Measurements from ENCODE around the gene TOR3A. TPM values are rescaled to one million over a fixed set of nuclear protein-coding genes. Genes with fewer than 3 reads are reported as not detected.

TOR3A gene
- total RNA-seq, 1 experiment from 2014 or later, result 27.0 TPM

- CTCF ChIA-PET, result interaction anchor here (0.7 kb wide), 1 partner anchor 15 kb away, joined by 3 read pairs; no protein-coding TSS in a partner anchor
- no TSS peak for BruUV-seq (replicated peaks)
- Histone ChIP-seq H3K36me3 (ENCODE audit: control insufficient read depth in 1 of 2, insufficient read depth in 2 of 2, low read length in 2 of 2) (peaks cover 4 to 30% of the 10 kb centered on the region in 2 experiments; a peak in 2 of 4 replicates), H3K27me3 (ENCODE audit: insufficient read depth, low read length) (no peaks in the 10 kb centered on the region), H3K4me3 (replicated peaks in 1 of 2; ENCODE audit: low read depth in 1 of 2, low read length in 2 of 2) (no peak overlapping the region), H3K4me2 (ENCODE audit: low read length) (no peak overlapping the region), H3K9me3 (ENCODE audit: control insufficient read depth in 1 of 2, insufficient read depth in 1 of 2, low read depth in 1 of 2, low read length in 2 of 2) (no peaks in the 10 kb centered on the region), H3K4me1 (ENCODE audit: control insufficient read depth in 1 of 2, insufficient read depth in 2 of 2, low read length in 2 of 2) (no peaks in the 10 kb centered on the region), H3K9ac (ENCODE audit: low read length) (no peak overlapping the region), H3K9me2 (ENCODE audit: insufficient read depth) (no peaks in the 10 kb centered on the region), H3K79me2 (ENCODE audit: insufficient read depth, low read length) (no peaks in the 10 kb centered on the region), H3K27ac (ENCODE audit: low read depth, low read length) (no peak overlapping the region), H2AFZ (ENCODE audit: low read depth, low read length, poor library complexity, severe bottlenecking) (no peak overlapping the region), H4K20me1 (ENCODE audit: insufficient read depth) (no peaks in the 10 kb centered on the region)
- ATAC-seq (no peak), DNase-seq (ENCODE audit: low read depth, low spot score) (no peak)
- intact Hi-C loops (cut with micrococcal nuclease), result no loop called here
- no peak for TF ChIP-seq JUND (IDR thresholded peaks at IDR 0.05)
- TF ChIP-seq YY1 (IDR thresholded peaks at IDR 0.05; ENCODE audit: extremely low read depth, insufficient replicate concordance, low read depth, low read length), result no peak
- no peak for TF ChIP-seq SIN3A (IDR thresholded peaks at IDR 0.05; ENCODE audit: low read depth)
- no peak for TF ChIP-seq MAX (IDR thresholded peaks at IDR 0.05)
- no peak for TF ChIP-seq POLR2AphosphoS5 (IDR thresholded peaks at IDR 0.05; ENCODE audit: low read depth, low read length)
- no peak for TF ChIP-seq EZH2 (IDR thresholded peaks at IDR 0.05)
- no peak for TF ChIP-seq SP1 (IDR thresholded peaks at IDR 0.05; ENCODE audit: low read depth)
- TF ChIP-seq POLR2A (IDR thresholded peaks at IDR 0.05; ENCODE audit: borderline replicate concordance, extremely low read depth, insufficient read depth, insufficient read length), result no peak
- TF ChIP-seq SRF (IDR thresholded peaks at IDR 0.05; ENCODE audit: low read depth), result no peak
- TF ChIP-seq CEBPB (IDR thresholded peaks at IDR 0.05; ENCODE audit: low read depth), result no peak
- no peak for TF ChIP-seq FOSL1 (IDR thresholded peaks at IDR 0.05; ENCODE audit: low read depth)
- TF ChIP-seq REST (IDR thresholded peaks at IDR 0.05; ENCODE audit: low read depth), result no peak
- TF ChIP-seq TCF7L2 (IDR thresholded peaks at IDR 0.05; ENCODE audit: borderline replicate concordance, extremely low read depth, insufficient read depth, insufficient read length), result no peak
- no peak for TF ChIP-seq CTCF (IDR thresholded peaks at IDR 0.05 in 2 of 3, conservative IDR thresholded peaks at IDR 0.05 in 1 of 3; ENCODE audit: borderline replicate concordance in 1 of 3, insufficient read depth in 1 of 3, low read depth in 2 of 3, low read length in 2 of 3)
- no peak for TF ChIP-seq ATF3 (IDR thresholded peaks at IDR 0.05)
- TF ChIP-seq ZBTB33 (IDR thresholded peaks at IDR 0.05; ENCODE audit: extremely low read depth, insufficient replicate concordance, low read length), result no peak
- TF ChIP-seq ZFX (IDR thresholded peaks at IDR 0.05), result no peak
- TF ChIP-seq ZNF274 (IDR thresholded peaks at IDR 0.05; ENCODE audit: low read depth, low read length), result no peak
- no peak for TF ChIP-seq EGR1 (IDR thresholded peaks at IDR 0.05; ENCODE audit: low read depth)
- TF ChIP-seq RAD21 (IDR thresholded peaks at IDR 0.05; ENCODE audit: low read depth), result no peak
- POLR2A ChIA-PET, result no interaction called here
- RAD21 ChIA-PET (ENCODE audit: low non-redundant PET in 1 of 2, low total read pairs in 2 of 2, uncharacterized antibody in 2 of 2, unreplicated experiment in 2 of 2), result no interaction called here
Observed at GRCh38 chr1:179090923-179091322, 9.1 kb downstream of the TOR3A start.

Measured in HCT116 (cell line).